Transverse colon (tissue), 4 donors: Measurements from ENCODE around the gene HNRNPM. TPM values are rescaled to one million over a fixed set of nuclear protein-coding genes. Genes with fewer than 3 reads are reported as not detected.

Experiments
- DNase-seq: peaks from one replicate; pipeline ENCODE4 v3.0.0-alpha.2; 2019
- H3K27ac ChIP-seq, 4 donors: fragments of 200-600 bp; sonication (generic); 2 replicates each; pipeline ENCODE4 v1.5.1; 2016 to 2018; ENCODE audit warnings: inconsistent platforms in 4 of 4
- H3K27me3 ChIP-seq: fragments of 200-600 bp; sonication (generic); 2 replicates; pipeline ENCODE4 v1.5.1; 2017; ENCODE audit warnings: inconsistent platforms
- H3K36me3 ChIP-seq, 4 donors: fragments of 200-600 bp; sonication (generic); 2 replicates each; pipeline ENCODE4 v1.5.1; 2017 to 2019; ENCODE audit warnings: inconsistent platforms in 4 of 4
- H3K4me1 ChIP-seq, 4 donors: fragments of 200-600 bp; sonication (generic); 2 replicates each; pipeline ENCODE4 v1.5.1; 2017 to 2020; ENCODE audit warnings: inconsistent platforms in 4 of 4
- H3K4me3 ChIP-seq, 4 donors: fragments of 200-600 bp; sonication (generic); 1 replicate in 1 of 4; 2 replicates in 3 of 4; pipeline versions ENCODE4 v1.5.1 to v1.6.1; 2017 to 2019; ENCODE audit warnings: inconsistent platforms in 4 of 4
- H3K9me3 ChIP-seq, 2 donors: fragments of 200-600 bp; sonication (generic); 2 replicates each; pipeline ENCODE4 v1.5.1; 2017 to 2019; ENCODE audit warnings: inconsistent platforms in 2 of 2
- EP300 ChIP-seq: sonication (generic); formaldehyde crosslinking; IDR thresholded peaks from one replicate; pipeline ENCODE4 v1.6.1; 2017; ENCODE audit warnings: antibody characterized with exemption, low read depth
- POLR2A ChIP-seq: fragments of 450-650 bp; IDR thresholded peaks from one replicate; pipeline ENCODE4 v1.6.1; 2016; ENCODE audit warnings: antibody characterized with exemption, mild to moderate bottlenecking, moderate library complexity
- POLR2AphosphoS5 ChIP-seq, 3 donors: sonication (generic); formaldehyde crosslinking; IDR thresholded peaks; one replicate each; pipeline ENCODE4 v1.6.1; 2016; ENCODE audit warnings: antibody characterized with exemption in 3 of 3
- WGBS, 2 donors: methylation state at CpG; one replicate each; pipeline ENCODE4 v1.1.5; 2018; ENCODE audit warnings: low coverage in 1 of 2; 5-methylcytosine and 5-hydroxymethylcytosine counted together
- in situ Hi-C, 4 donors: fragments of 200-750 bp; cut with MboI; loops; one replicate each; pipeline versions ENCODE4 v1.15.0 to v1.15.1; 2017; ENCODE audit warnings: low sequenced_read_pairs in 3 of 4, low pct_ligation_motif_present in 1 of 4, low pct_unique_long_range_greater_than_20kb in 1 of 4
- intact Hi-C: fragments of 100-400 bp; cut with DNase I; formaldehyde crosslinking; loops from one replicate; pipeline ENCODE4 v1.15.1; 2023; ENCODE audit warnings: low total_unique reads
- total RNA-seq, 4 donors: library from RNA; depleted of rRNA; stranded (reverse); fragments of >200 nt; gene quantifications; one replicate each; pipeline ENCODE4 v1.1.0, GENCODE V29; 2016
- TF ChIP-seq, protein P1 (sequence below), 5 experiments: fragments of 200-600 bp in 3 of 5; fragments of 450-650 bp in 2 of 5; sonication (generic) in 3 of 5; IDR thresholded peaks; 1 replicate in 2 of 5; 2 replicates in 3 of 5; pipeline ENCODE4 v1.5.1; 2016 to 2017; ENCODE audit warnings: antibody characterized with exemption in 5 of 5, inconsistent platforms in 3 of 5, mild to moderate bottlenecking in 2 of 5, moderate library complexity in 1 of 5

The HNRNPM gene
- total RNA-seq, 4 donors from 2014 or later, result 72.2 to 164 (median 101) TPM

DNA sequence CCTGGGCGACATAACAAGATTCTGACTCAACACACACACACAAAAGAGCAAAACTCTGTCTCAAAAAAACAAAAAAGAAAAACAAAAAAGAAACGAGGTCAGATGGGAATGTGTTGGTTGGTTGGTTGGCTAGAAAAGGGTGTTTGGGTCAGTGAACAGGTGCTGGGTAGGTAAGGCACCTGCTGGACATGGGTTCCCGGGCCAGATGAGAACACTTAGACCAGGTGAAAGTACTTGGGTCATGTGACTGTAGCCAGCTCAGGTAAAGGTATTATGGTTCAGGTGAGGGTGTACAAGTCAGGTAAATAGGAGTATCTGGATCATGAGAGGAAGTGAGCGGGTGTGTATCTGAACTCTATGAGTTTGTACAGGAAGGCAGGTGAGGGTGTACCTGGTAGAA is 83.7 kb downstream of the HNRNPM start:
- 39 to 49% methylated on average over 2 to 4 of the region's 4 CpGs for WGBS, 2 donors

DNA sequence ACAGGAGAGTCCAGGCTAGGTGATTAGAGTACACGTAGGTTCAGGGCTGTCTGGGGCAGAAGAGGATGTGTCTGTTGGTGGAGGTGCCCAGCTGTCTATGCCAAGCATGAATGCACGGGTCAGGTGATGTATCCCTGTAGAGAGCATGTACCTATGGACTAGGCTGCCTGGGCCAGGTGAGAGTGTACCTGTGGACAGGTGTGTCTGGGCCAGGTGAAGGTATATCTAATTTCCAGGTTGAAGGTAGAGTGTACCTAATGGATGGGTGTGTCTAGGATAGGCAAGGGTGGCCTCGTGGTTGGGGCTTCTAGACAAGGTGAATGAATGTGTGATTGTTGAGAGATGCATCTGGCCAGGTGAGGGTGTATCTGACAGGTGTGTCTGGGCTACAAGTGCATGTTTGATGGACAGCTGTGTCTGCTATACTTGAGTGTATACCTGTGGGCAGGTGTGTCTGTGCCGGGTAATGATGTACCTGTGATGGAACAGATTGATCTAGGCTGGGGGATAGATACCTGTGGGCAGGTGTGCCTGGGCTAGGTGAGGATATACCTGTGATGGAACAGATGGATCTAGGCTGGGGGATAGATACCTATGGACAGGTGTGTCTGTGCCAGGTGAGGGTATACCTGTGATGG is 84.7 kb downstream of the HNRNPM start:
- no peak for DNase-seq
- H3K27ac ChIP-seq, result no peak overlapping the region
- no peak overlapping the region for H3K4me3 ChIP-seq
- in situ Hi-C loops (no loop called here), intact Hi-C loops (no loop called here)
- TF ChIP-seq, protein P1, sequence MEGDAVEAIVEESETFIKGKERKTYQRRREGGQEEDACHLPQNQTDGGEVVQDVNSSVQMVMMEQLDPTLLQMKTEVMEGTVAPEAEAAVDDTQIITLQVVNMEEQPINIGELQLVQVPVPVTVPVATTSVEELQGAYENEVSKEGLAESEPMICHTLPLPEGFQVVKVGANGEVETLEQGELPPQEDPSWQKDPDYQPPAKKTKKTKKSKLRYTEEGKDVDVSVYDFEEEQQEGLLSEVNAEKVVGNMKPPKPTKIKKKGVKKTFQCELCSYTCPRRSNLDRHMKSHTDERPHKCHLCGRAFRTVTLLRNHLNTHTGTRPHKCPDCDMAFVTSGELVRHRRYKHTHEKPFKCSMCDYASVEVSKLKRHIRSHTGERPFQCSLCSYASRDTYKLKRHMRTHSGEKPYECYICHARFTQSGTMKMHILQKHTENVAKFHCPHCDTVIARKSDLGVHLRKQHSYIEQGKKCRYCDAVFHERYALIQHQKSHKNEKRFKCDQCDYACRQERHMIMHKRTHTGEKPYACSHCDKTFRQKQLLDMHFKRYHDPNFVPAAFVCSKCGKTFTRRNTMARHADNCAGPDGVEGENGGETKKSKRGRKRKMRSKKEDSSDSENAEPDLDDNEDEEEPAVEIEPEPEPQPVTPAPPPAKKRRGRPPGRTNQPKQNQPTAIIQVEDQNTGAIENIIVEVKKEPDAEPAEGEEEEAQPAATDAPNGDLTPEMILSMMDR (IDR thresholded peaks at IDR 0.05), result no peak
- TF ChIP-seq POLR2A, result no peak
- TF ChIP-seq POLR2AphosphoS5 (IDR thresholded peaks at IDR 0.05), result no peak
- no peak for TF ChIP-seq EP300
- peaks cover 0 to 15% (median 5%) of the 10 kb centered on the region in 4 donors for H3K4me1 ChIP-seq
- 71 to 100% methylated on average over 1 to 4 of the region's 4 CpGs for WGBS, 2 donors
- H3K36me3 ChIP-seq, result no peaks in the 10 kb centered on the region
- no peaks in the 10 kb centered on the region for H3K9me3 ChIP-seq
- H3K27me3 ChIP-seq, result no peaks in the 10 kb centered on the region

More for the DNA sequence above, 83.7 kb downstream of the HNRNPM start:
- no peak for DNase-seq
- no peaks in the 10 kb centered on the region for H3K27me3 ChIP-seq
- H3K27ac ChIP-seq, result no peak overlapping the region
- TF ChIP-seq, protein P1 (IDR thresholded peaks at IDR 0.05), result no peak
- TF ChIP-seq POLR2A, result no peak
- no peak for TF ChIP-seq EP300
- TF ChIP-seq POLR2AphosphoS5 (IDR thresholded peaks at IDR 0.05), result no peak
- no peaks in the 10 kb centered on the region for H3K9me3 ChIP-seq
- in situ Hi-C loops (no loop called here), intact Hi-C loops (no loop called here)
- H3K36me3 ChIP-seq, result no peaks in the 10 kb centered on the region
- peaks cover 0 to 15% (median 5%) of the 10 kb centered on the region in 4 donors for H3K4me1 ChIP-seq
- H3K4me3 ChIP-seq, result no peak overlapping the region

DNA sequence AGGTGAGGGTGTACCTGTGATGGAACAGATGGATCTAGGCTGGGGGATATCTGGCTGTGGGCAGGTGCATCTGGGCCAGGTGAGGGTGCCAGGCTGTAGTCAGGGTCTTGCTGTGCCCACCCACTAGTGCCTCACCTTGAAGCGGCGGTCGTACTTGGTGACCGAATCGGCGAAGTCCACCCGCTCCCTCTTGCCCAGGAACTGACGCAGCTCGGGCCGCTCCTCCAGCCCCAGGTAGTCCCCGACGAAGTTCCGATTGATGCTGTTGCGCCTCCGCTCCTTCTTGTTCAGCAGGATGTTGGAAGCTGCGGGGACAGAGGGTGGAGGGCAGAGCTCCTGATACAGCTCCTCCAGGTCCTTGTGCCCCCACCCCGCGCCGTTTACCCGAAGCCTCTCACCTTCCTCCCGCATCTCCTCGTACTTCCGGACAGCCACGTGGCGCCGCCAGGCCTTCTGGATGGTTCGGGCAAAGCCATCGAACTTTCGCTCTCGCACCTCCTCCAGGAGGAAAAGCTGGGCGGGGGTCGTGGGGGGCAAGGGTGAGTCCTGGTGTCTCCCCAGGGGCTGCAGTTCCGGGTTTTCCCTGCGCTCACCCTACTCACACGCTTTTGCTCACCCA is 85.4 kb downstream of the HNRNPM start:
- Histone ChIP-seq H3K4me1 (peaks cover 0 to 15% (median 3%) of the 10 kb centered on the region in 4 donors), H3K27ac (no peak overlapping the region), H3K4me3 (no peak overlapping the region), H3K36me3 (no peaks in the 10 kb centered on the region), H3K9me3 (no peaks in the 10 kb centered on the region), H3K27me3 (no peaks in the 10 kb centered on the region)
- intact Hi-C loops (no loop called here), in situ Hi-C loops (no loop called here)
- DNase-seq, result no peak
- WGBS, 2 donors, result 95% methylated on average over 35 of the region's 35 CpGs; no CpG with 5 or more reads in 1 of the 2 donors
- TF ChIP-seq POLR2AphosphoS5 (IDR thresholded peaks at IDR 0.05) (no peak), POLR2A (no peak), EP300 (no peak)
- TF ChIP-seq, protein P1 (IDR thresholded peaks at IDR 0.05), result no peak

- H3K9me3 ChIP-seq, result no peaks in the 10 kb centered on the region
- H3K27ac ChIP-seq, result no peak overlapping the region
- no peak overlapping the region for H3K4me3 ChIP-seq
- H3K36me3 ChIP-seq, result no peaks in the 10 kb centered on the region
- H3K27me3 ChIP-seq, result no peaks in the 10 kb centered on the region
- DNase-seq, result no peak
- H3K4me1 ChIP-seq, result peaks cover 0 to 15% (median 2%) of the 10 kb centered on the region in 4 donors
- intact Hi-C loops (no loop called here), in situ Hi-C loops (no loop called here)
- WGBS, 2 donors, result 93 to 95% methylated on average over 6 to 7 of the region's 7 CpGs
- TF ChIP-seq EP300, result no peak
- TF ChIP-seq, protein P1 (IDR thresholded peaks at IDR 0.05), result no peak
- no peak for TF ChIP-seq POLR2AphosphoS5 (IDR thresholded peaks at IDR 0.05)
- TF ChIP-seq POLR2A, result no peak
These were observed 86.7 kb downstream of the HNRNPM start for GRCh38 chr19:8531470-8531869.
